Body of pancreas (tissue), 4 donors: ENCODE measurements around the gene EMC6. TPM values are rescaled to one million over a fixed set of nuclear protein-coding genes. Genes with fewer than 3 reads are reported as not detected.

Experiments used
- ATAC-seq: fragments of 150-250 bp; one replicate; pipeline ENCODE4 v1.9.1; 2016
- DNase-seq, 4 donors: peaks; one replicate each; pipeline ENCODE4 v3.0.0-alpha.2; 2019
- H3K27ac ChIP-seq, 4 donors: fragments of 200-600 bp; sonication (generic); 1 replicate in 3 of 4; 2 replicates in 1 of 4; pipeline versions ENCODE4 v1.5.1 to v1.6.1; 2016 to 2019; ENCODE audit warnings: mild to moderate bottlenecking in 1 of 4, mixed read lengths in 1 of 4, moderate library complexity in 1 of 4
- H3K27me3 ChIP-seq, 2 donors: fragments of 200-600 bp; sonication (generic); one replicate each; pipeline ENCODE4 v1.6.0; 2016; ENCODE audit warnings: mild to moderate bottlenecking in 1 of 2
- H3K36me3 ChIP-seq, 2 donors: fragments of 200-600 bp; sonication (generic); replicated peaks in 1 of 2; 2 replicates each; pipeline ENCODE4 v1.5.1; 2016; ENCODE audit warnings: low read depth in 2 of 2; ENCODE audit not compliant: insufficient read depth in 1 of 2
- H3K4me1 ChIP-seq: fragments of 200-600 bp; sonication (generic); one replicate; pipeline ENCODE4 v1.6.0; 2016
- H3K4me3 ChIP-seq, 2 donors: fragments of 200-600 bp; sonication (generic); 1 replicate in 1 of 2; 2 replicates in 1 of 2; pipeline ENCODE4 v1.5.1; 2016 to 2019
- H3K9me3 ChIP-seq, 3 donors: fragments of 200-600 bp; sonication (generic); 1 replicate in 2 of 3; 2 replicates in 1 of 3; pipeline ENCODE4 v1.5.1; 2016
- CTCF ChIP-seq, 7 experiments: fragments of 450-650 bp in 4 of 7; fragments of 200-600 bp in 3 of 7; sonication (generic) in 3 of 7; IDR thresholded peaks; one replicate each; pipeline ENCODE4 v1.5.1; 2016 to 2019; ENCODE audit warnings: antibody characterized with exemption in 7 of 7
- POLR2A ChIP-seq, 3 donors: fragments of 450-650 bp; IDR thresholded peaks; one replicate each; pipeline ENCODE4 v1.6.1; 2016; ENCODE audit warnings: antibody characterized with exemption in 3 of 3, mild to moderate bottlenecking in 2 of 3
- WGBS, 2 donors: methylation state at CpG; one replicate each; pipeline ENCODE4 v1.1.5; 2017; 5-methylcytosine and 5-hydroxymethylcytosine counted together
- intact Hi-C: fragments of 100-400 bp; cut with DNase I; formaldehyde crosslinking; loops from one replicate; pipeline ENCODE4 v1.15.1; 2023
- total RNA-seq, 2 donors: library from RNA; depleted of rRNA; stranded (reverse); fragments of >200 nt; gene quantifications; one replicate each; pipeline ENCODE4 v1.1.0, GENCODE V29; 2016

Gene EMC6
- total RNA-seq, 2 donors from 2014 or later, result 5.9 to 8.3 TPM

GRCh38 chr17:3643889-3644349 is 24.7 kb upstream of the EMC6 start:
- Histone ChIP-seq H3K27ac (no peak overlapping the region), H3K9me3 (no peaks in the 10 kb centered on the region), H3K36me3 (peaks cover 0 to 4% of the 10 kb centered on the region in 2 donors), H3K4me1 (peaks cover 24% of the 10 kb centered on the region), H3K4me3 (no peak overlapping the region), H3K27me3 (no peaks in the 10 kb centered on the region)
- DNase-seq (no peak), ATAC-seq (no peak)
- intact Hi-C loops, result no loop called here
- no peak for TF ChIP-seq CTCF (IDR thresholded peaks at IDR 0.05)
- TF ChIP-seq POLR2A (IDR thresholded peaks at IDR 0.05), result no peak
- WGBS, 2 donors, result 92 to 99% methylated on average over 4 of the region's 4 CpGs

GRCh38 chr17:3645310-3645709 is 23.3 kb upstream of the EMC6 start:
- intact Hi-C loops, result no loop called here
- Histone ChIP-seq H3K4me1 (peaks cover 16% of the 10 kb centered on the region), H3K36me3 (peaks cover 0 to 10% of the 10 kb centered on the region in 2 donors)

GRCh38 chr17:3647251-3647650 is 21.4 kb upstream of the EMC6 start:
- WGBS, 2 donors, result 78 to 90% methylated on average over 6 to 12 of the region's 12 CpGs
- Histone ChIP-seq H3K36me3 (peaks cover 0 to 10% of the 10 kb centered on the region in 2 donors), H3K4me1 (no peaks in the 10 kb centered on the region), H3K4me3 (no peak overlapping the region), H3K27ac (no peak overlapping the region), H3K9me3 (no peaks in the 10 kb centered on the region), H3K27me3 (no peaks in the 10 kb centered on the region)
- TF ChIP-seq CTCF (IDR thresholded peaks at IDR 0.05) (no peak), POLR2A (IDR thresholded peaks at IDR 0.05) (no peak)
- DNase-seq (no peak), ATAC-seq (no peak)
- intact Hi-C loops, result no loop called here

More at GRCh38 chr17:3645310-3645709, 23.3 kb upstream of the EMC6 start:
- DNase-seq (no peak), ATAC-seq (no peak)
- WGBS, 2 donors, result 59 to 66% methylated on average over 5 of the region's 5 CpGs
- Histone ChIP-seq H3K4me3 (no peak overlapping the region), H3K27ac (no peak overlapping the region), H3K9me3 (no peaks in the 10 kb centered on the region), H3K27me3 (no peaks in the 10 kb centered on the region)
- TF ChIP-seq POLR2A (IDR thresholded peaks at IDR 0.05), result no peak
- no peak for TF ChIP-seq CTCF (IDR thresholded peaks at IDR 0.05)

- peak; percentile 61 to 75 (median 67) for DNase-seq
- Histone ChIP-seq H3K36me3 (peaks cover 0 to 10% of the 10 kb centered on the region in 2 donors), H3K4me3 (no peak overlapping the region), H3K9me3 (no peaks in the 10 kb centered on the region), H3K27me3 (no peaks in the 10 kb centered on the region), H3K4me1 (no peaks in the 10 kb centered on the region), H3K27ac (no peak overlapping the region)
- no peak for TF ChIP-seq POLR2A (IDR thresholded peaks at IDR 0.05)
- TF ChIP-seq CTCF (IDR thresholded peaks at IDR 0.05), result peak; percentile 14 to 54 (median 33)
- intact Hi-C loops, result no loop called here
- WGBS, 2 donors, result 61 to 66% methylated on average over 20 of the region's 20 CpGs
- ATAC-seq, result no peak
These were observed 20.6 kb upstream of the EMC6 start for GRCh38 chr17:3647769-3648555.
